ENCODE data around the gene DPH3. TPM values are rescaled to one million over a fixed set of nuclear protein-coding genes. Genes with fewer than 3 reads are reported as not detected.
A peak's percentile ranks its signal among the peaks of the same experiment; 100 is the strongest.

Gene DPH3
- total and polyA plus RNA-seq, 7 donors, result 23.5 to 108 (median 51.4) TPM

DNA sequence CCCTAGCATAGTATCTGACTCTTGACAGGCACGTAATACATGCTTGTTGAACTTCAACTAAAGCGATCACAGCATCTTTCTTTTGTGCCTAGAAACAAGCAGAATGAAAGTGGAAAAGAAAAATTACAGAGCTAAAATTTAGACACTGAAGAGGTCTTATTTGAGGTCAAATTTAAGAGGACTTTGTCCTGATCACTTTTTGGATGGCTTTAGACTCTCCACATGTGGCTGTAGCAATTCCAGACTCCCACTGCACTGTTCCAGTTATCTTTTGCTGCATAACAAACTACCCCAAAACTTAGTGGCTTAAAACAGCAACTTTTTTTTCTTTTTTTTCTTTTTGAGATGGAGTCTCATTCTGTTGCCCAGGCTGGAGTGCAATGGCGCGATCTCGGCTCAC is 23.5 kb downstream of the DPH3 start:
- no peaks in the 10 kb centered on the region for H3K27me3 ChIP-seq (ENCODE audit: insufficient read depth in 3 of 3, low read length in 2 of 3)
- H3K9me3 ChIP-seq, result no peaks in the 10 kb centered on the region
- no peaks in the 10 kb centered on the region for H3K36me3 ChIP-seq (ENCODE audit: insufficient read depth in 1 of 2, low read depth in 1 of 2)
- no peak overlapping the region for H3K27ac ChIP-seq
- H3K4me1 ChIP-seq, result peaks cover 40% of the 10 kb centered on the region
- no peak overlapping the region for H3K4me3 ChIP-seq
- DNase-seq, result no peak
- 97 to 98% (median 97%) methylated on average over 5 of the region's 5 CpGs for WGBS, 3 donors
- intact Hi-C loops (cut with DNase I), result loop anchor here (10.0 kb wide), 3 partner anchors 426 to 1036 kb away; partner anchors contain the start of gene CAPN7 (in 1 of the 2)
- TF ChIP-seq, protein P1, sequence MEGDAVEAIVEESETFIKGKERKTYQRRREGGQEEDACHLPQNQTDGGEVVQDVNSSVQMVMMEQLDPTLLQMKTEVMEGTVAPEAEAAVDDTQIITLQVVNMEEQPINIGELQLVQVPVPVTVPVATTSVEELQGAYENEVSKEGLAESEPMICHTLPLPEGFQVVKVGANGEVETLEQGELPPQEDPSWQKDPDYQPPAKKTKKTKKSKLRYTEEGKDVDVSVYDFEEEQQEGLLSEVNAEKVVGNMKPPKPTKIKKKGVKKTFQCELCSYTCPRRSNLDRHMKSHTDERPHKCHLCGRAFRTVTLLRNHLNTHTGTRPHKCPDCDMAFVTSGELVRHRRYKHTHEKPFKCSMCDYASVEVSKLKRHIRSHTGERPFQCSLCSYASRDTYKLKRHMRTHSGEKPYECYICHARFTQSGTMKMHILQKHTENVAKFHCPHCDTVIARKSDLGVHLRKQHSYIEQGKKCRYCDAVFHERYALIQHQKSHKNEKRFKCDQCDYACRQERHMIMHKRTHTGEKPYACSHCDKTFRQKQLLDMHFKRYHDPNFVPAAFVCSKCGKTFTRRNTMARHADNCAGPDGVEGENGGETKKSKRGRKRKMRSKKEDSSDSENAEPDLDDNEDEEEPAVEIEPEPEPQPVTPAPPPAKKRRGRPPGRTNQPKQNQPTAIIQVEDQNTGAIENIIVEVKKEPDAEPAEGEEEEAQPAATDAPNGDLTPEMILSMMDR (IDR thresholded peaks at IDR 0.05), result no peak
- no peak for ATAC-seq

DNA sequence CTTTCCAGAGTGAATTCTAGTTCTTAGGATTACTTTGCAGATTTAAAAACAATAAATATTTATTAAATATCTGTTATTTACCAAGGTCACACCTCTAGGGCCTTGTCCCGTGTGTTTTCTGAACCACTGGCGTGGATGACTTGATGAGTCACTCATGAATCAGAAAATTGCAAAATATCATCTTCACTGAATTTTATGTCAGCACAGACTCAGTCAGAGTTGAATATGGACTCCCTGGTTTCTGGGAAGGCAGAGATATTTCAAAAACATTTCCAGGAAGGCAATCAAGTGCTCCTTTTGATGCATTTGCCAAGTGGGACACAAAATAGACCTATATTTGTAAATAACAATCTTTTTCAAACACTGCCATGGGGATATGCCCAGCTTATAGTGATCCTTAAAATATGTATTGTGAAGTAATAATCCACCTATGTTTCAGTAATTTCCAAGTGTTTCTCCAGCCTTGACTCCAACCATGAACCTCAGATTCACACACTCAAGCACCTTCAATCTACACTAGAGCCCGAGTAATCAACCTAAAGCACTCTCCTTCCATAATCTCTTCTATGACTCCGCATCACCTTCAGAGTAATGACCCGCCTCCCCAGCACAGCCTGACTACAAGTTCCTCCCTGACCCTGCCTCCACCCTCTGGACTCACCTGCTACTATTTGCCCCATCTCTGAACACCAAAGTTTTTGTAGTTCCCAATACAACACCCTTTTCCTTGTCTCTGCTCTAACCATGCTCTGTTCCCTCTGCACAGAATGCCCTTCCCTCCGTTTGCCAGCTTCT is 24.3 kb downstream of the DPH3 start:
- no peaks in the 10 kb centered on the region for H3K36me3 ChIP-seq (ENCODE audit: insufficient read depth in 1 of 2, low read depth in 1 of 2)
- 77 to 80% (median 78%) methylated on average over 6 of the region's 6 CpGs for WGBS, 3 donors
- H3K9me3 ChIP-seq, result no peaks in the 10 kb centered on the region
- peak overlapping the region; percentile 56 for H3K27ac ChIP-seq
- no peak for DNase-seq
- H3K4me1 ChIP-seq, result peaks cover 36% of the 10 kb centered on the region
- ATAC-seq, result peak in 2 of 4 donors; percentile 23 to 38
- intact Hi-C loops (cut with DNase I), result loop anchor here (10.0 kb wide), 3 partner anchors 426 to 1036 kb away; partner anchors contain the start of gene CAPN7 (in 1 of the 2)
- no peaks in the 10 kb centered on the region for H3K27me3 ChIP-seq (ENCODE audit: insufficient read depth in 3 of 3, low read length in 2 of 3)
- TF ChIP-seq, protein P1 (IDR thresholded peaks at IDR 0.05), result no peak
- H3K4me3 ChIP-seq, result no peak overlapping the region

DNA sequence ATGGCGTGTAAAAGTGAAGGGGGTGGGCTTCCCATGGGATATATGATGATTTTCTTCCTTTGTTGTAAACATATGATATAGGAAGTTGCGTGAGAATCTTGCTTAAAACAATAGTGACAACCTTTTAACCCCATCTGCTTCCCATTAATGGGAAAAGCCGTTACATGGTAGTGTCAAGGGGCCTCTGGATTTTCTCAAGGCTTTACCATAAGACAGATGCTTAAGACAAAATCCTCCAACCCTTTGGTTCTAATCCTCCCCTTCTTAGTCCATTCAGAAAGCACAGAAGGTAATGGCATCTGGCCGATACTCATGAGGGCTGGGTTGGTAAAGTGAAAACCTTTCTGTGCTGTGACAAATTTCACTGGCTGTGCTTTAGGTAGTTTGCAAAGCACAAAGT is 25.0 kb downstream of the DPH3 start:
- Histone ChIP-seq H3K27me3 (ENCODE audit: insufficient read depth in 3 of 3, low read length in 2 of 3) (no peaks in the 10 kb centered on the region), H3K36me3 (ENCODE audit: insufficient read depth in 1 of 2, low read depth in 1 of 2) (no peaks in the 10 kb centered on the region), H3K27ac (peak overlapping the region; percentile 56), H3K9me3 (no peaks in the 10 kb centered on the region), H3K4me1 (peaks cover 30% of the 10 kb centered on the region), H3K4me3 (no peak overlapping the region)
- intact Hi-C loops (cut with DNase I), result loop anchor here (5.0 to 10.0 kb wide), 4 partner anchors 42 to 1035 kb away; partner anchors contain the start of gene CAPN7 (in 1 of the 2)
- DNase-seq (no peak), ATAC-seq (no peak)
- TF ChIP-seq, protein P1 (IDR thresholded peaks at IDR 0.05), result no peak
- WGBS, 3 donors, result 64 to 73% (median 72%) methylated on average over 4 of the region's 4 CpGs

DNA sequence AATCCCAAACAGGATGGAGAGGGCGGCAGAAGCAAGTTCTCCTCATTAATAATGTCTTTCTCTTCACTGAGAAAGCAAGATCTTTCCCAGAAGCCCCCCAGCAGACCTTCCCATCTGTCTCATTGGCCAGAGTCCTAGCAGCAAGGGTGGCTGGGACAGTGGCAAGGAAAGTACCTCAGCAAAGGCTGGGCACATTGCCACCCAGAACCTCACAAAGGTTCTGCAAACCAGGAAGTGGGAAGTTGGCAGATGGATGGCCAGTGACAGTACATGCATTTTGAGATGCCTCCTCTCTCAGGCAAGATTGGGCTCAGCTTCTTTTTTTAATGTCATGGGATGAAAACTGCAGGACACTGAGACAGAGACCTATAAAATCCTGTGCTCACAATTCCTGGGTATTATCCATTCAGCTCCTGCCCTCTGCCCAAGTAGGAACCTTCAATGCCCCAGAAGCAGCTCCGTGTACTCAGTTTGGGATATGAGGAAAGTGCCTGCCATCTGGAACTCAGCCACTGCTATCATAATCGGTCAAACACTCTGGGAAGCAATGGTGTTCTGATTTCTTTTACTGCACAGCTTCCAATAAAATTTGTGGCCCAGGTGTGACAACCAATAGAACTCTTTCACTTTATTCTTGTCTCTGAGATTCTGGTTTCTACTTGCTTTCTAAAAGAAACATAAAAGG is 25.5 kb downstream of the DPH3 start:
- ATAC-seq, result no peak
- Histone ChIP-seq H3K4me1 (peaks cover 24% of the 10 kb centered on the region), H3K9me3 (no peaks in the 10 kb centered on the region), H3K27ac (peak overlapping the region; percentile 56), H3K36me3 (ENCODE audit: insufficient read depth in 1 of 2, low read depth in 1 of 2) (no peaks in the 10 kb centered on the region), H3K27me3 (ENCODE audit: insufficient read depth in 3 of 3, low read length in 2 of 3) (no peaks in the 10 kb centered on the region), H3K4me3 (no peak overlapping the region)
- TF ChIP-seq, protein P1 (IDR thresholded peaks at IDR 0.05), result no peak
- intact Hi-C loops (cut with DNase I), result loop anchor here in 1 of 2 donors (5.0 kb wide), 1 partner anchor 42 kb away; no protein-coding TSS in a partner anchor
- 33 to 52% (median 35%) methylated on average over 3 of the region's 3 CpGs for WGBS, 3 donors
- DNase-seq, result no peak

All from psoas muscle (tissue), 8 donors.